Measurements from ENCODE around the gene SEMA4B.

DNA sequence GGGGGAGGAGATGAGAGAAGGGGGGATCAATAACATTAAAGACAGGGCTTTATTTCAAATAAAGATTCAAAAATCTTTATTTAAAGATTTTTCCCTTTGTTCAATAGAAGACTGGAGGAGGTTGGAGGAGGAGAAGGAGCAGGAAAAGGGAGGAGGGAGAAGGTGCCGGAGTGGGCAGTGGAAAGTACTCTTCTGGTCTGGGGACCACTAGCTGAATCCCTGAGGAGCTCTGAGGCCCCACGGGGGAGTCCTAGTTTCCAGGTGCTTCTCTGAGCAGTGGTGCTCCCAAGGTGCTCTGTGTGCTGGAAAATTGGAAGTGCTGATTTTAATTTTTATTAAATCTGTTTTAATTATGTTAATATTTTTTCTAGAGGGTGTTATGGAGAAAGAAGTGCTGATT is 19.4 kb upstream of the SEMA4B start:
- TF ChIP-seq, protein P1, sequence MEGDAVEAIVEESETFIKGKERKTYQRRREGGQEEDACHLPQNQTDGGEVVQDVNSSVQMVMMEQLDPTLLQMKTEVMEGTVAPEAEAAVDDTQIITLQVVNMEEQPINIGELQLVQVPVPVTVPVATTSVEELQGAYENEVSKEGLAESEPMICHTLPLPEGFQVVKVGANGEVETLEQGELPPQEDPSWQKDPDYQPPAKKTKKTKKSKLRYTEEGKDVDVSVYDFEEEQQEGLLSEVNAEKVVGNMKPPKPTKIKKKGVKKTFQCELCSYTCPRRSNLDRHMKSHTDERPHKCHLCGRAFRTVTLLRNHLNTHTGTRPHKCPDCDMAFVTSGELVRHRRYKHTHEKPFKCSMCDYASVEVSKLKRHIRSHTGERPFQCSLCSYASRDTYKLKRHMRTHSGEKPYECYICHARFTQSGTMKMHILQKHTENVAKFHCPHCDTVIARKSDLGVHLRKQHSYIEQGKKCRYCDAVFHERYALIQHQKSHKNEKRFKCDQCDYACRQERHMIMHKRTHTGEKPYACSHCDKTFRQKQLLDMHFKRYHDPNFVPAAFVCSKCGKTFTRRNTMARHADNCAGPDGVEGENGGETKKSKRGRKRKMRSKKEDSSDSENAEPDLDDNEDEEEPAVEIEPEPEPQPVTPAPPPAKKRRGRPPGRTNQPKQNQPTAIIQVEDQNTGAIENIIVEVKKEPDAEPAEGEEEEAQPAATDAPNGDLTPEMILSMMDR (IDR thresholded peaks at IDR 0.05 in 8 of 11, conservative IDR thresholded peaks at IDR 0.05 in 3 of 11): no peak
- TF ChIP-seq POLR2A (IDR thresholded peaks at IDR 0.05): no peak
- no peak for TF ChIP-seq POLR2AphosphoS5 (IDR thresholded peaks at IDR 0.05)
